ENCODE data around the gene CHAF1A.

GRCh38 chr19:4365791-4366665 is 36.4 kb upstream of the CHAF1A start:
- no peak for TF ChIP-seq CTCF (IDR thresholded peaks at IDR 0.05)
- TF ChIP-seq ZFX (IDR thresholded peaks at IDR 0.05; ENCODE audit: borderline replicate concordance): no peak

Data from 22Rv1 (cell line).